Immature natural killer cell (primary cell): ENCODE measurements around the gene RAB40C. TPM values are rescaled to one million over a fixed set of nuclear protein-coding genes. Genes with fewer than 3 reads are reported as not detected.

ENCODE experiments used
- DNase-seq, 3 donors: peaks; one replicate each; pipeline ENCODE4 v3.0.0; 2022; ENCODE audit warnings: mixed read lengths in 1 of 3
- H3K27ac Mint-ChIP-seq, 6 donors: one replicate each; pipeline ENCODE4 v1.8.0; 2020; ENCODE audit warnings: mixed read lengths in 6 of 6, mild to moderate bottlenecking in 5 of 6, inconsistent platforms in 4 of 6, moderate library complexity in 3 of 6
- H3K27me3 Mint-ChIP-seq, 3 donors: one replicate each; pipeline ENCODE4 v1.8.0; 2020 to 2021; ENCODE audit warnings: low read depth in 3 of 3, mild to moderate bottlenecking in 3 of 3, mixed read lengths in 3 of 3, moderate library complexity in 3 of 3, inconsistent platforms in 1 of 3
- H3K36me3 Mint-ChIP-seq, 3 donors: one replicate each; pipeline ENCODE4 v1.8.0; 2020; ENCODE audit warnings: mixed read lengths in 3 of 3, inconsistent platforms in 2 of 3, mild to moderate bottlenecking in 2 of 3
- H3K4me1 Mint-ChIP-seq, 2 donors: one replicate each; pipeline ENCODE4 v1.8.0; 2020; ENCODE audit warnings: inconsistent platforms in 2 of 2, mild to moderate bottlenecking in 2 of 2, mixed read lengths in 2 of 2, moderate library complexity in 1 of 2
- H3K4me3 Mint-ChIP-seq, 5 donors: one replicate each; pipeline ENCODE4 v1.8.0; 2020; ENCODE audit warnings: mild to moderate bottlenecking in 5 of 5, mixed read lengths in 5 of 5, inconsistent platforms in 3 of 5, moderate library complexity in 3 of 5
- H3K9me3 Mint-ChIP-seq, 6 donors: one replicate each; pipeline ENCODE4 v1.8.0; 2020; ENCODE audit warnings: mild to moderate bottlenecking in 6 of 6, mixed read lengths in 6 of 6, inconsistent platforms in 4 of 6, moderate library complexity in 3 of 6
- polyA plus RNA-seq, 3 donors: library from polyadenylated mRNA; unstranded; fragments of 300-500 nt; fragmentation: Illumina TruSeq; gene quantifications; one replicate each; pipeline ENCODE4 v1.2.3, GENCODE V29; 2021

RAB40C gene
- polyA plus RNA-seq, 3 donors from 2014 or later = 4.6 to 17.5 (median 5.8) TPM

DNA sequence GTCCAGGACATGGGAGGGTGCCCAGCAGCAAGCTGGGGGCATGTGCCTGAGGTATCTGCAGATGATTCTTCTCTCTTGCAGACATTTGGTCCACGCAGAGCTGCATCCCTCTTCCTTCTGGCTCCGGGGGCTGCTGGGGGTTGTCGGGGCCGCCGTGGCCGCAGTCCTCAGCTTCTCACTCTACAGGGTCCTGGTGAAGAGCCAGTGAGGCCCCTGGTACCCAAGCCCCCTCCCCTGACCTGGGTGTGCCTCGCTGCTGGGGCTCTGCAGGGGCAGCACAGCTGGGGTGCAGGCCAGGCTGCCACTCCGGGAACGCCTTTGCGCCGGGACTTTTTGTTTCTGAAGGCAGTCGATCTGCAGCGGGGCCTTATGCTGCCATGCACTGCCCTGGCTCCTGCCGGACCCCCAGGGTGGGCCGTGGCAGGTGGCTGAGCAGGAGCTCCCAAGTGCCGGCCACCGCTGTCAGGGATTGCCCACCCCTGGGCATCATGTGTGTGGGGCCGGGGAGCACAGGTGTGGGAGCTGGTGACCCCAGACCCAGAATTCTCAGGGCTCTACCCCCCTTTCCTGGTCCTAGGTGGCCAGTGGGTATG lies 83.6 kb downstream of the RAB40C start:
- DNase-seq = no peak
- Mint-ChIP-seq H3K9me3 (no peaks in the 10 kb centered on the region), H3K27me3 (peaks cover 0 to 6% (median 3%) of the 10 kb centered on the region in 3 donors), H3K4me3 (no peak overlapping the region), H3K27ac (no peak overlapping the region), H3K36me3 (no peaks in the 10 kb centered on the region), H3K4me1 (peaks cover 0 to 10% of the 10 kb centered on the region in 2 donors)

DNA sequence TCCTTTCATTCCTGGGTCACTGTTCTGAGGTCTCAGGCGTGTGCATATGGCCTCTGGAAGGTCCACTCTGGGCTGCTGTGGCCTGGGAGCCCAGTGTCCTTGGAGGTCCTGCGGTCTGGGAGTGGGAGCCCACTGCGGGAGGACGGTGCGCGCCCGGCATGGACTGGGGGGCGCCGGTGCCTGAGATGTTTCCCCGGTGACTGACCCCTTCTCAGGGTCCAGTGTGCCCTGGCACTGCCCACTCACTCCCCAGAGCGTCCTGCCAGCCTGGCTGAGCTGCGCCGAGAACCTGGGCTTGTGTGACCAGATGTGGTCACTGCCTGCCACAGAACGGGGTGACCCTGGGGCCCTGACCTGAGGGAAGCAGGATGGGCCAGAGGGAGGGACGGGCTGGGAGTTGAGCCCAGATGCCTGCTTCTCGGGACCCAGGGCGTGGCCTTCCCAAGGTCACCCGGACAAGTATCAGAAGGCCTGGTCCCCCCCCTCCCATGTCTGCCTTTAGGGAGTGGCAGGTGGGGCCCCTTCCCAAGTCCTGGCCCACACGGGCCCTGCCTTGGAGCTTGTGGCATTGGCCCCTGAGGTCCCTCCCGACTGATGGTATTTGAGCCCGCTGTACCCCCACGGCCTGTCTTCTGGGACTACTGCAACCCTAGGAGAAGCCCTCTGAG lies 84.5 kb downstream of the RAB40C start:
- peaks cover 0 to 12% of the 10 kb centered on the region in 2 donors for H3K4me1 Mint-ChIP-seq
- peaks cover 0 to 8% (median 5%) of the 10 kb centered on the region in 3 donors for H3K27me3 Mint-ChIP-seq
- no peak for DNase-seq
- H3K36me3 Mint-ChIP-seq = no peaks in the 10 kb centered on the region
- H3K9me3 Mint-ChIP-seq = no peaks in the 10 kb centered on the region
- no peak overlapping the region for H3K4me3 Mint-ChIP-seq
- H3K27ac Mint-ChIP-seq = no peak overlapping the region

DNA sequence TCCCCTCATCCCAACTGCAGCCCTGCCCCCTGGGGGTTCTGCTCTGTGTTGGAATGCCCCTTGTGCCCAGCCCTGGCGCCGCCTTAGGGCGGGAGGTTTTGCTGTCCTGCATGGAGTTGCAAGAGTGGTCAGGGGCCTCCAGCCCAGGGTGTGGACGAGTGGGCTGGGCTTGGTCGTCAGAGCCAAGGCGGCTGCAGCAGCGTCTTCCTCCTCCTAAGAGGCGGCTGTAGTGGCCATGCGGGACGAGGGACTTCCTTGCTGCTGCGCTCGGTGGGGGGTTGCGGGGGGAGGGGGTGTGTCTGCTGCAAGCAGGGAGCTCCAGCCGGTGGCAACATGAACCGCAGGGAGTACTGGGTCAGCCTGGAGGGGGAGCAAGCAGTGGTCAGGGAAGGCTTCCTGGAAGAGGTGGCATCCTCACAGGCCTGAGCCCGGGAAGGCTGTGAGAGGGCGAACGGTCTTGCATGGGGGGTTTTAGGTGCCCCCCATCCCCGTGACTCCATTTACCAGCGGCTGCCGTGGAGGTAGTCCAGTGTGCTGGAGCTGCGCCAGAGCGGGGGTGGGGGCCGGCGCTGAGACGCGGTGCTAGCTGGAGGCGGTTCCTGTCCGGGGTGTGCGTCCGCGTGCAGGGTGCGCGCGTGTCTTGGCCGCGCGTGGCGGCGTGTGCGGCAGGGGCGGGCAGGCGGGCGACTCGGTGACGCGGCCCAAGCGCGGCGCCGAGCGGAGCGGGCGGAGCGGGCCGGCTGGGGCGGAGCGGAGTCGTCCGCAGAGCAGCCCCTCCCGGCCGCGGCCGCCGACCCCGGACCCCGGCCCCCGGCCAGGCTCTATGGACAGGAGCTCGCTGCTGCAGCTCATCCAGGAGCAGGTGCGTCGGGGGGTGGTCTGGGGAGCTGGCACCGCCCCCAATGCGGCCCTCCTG lies 85.4 kb downstream of the RAB40C start, which contains the start of gene RHBDL1:
TSS of gene RHBDL1 (plus strand) at position 704 of the 916 bp plus-strand sequence. CDS start at position 824, 120 bp downstream.
- Mint-ChIP-seq H3K4me3 (peak within 1 kb of the TSS in 4 of 5 donors; percentile 12 to 32 (median 16)), H3K9me3 (no peaks in the 10 kb centered on the region), H3K27me3 (peaks cover 0 to 8% (median 7%) of the 10 kb centered on the region in 3 donors), H3K4me1 (peaks cover 0 to 8% of the 10 kb centered on the region in 2 donors), H3K36me3 (no peaks in the 10 kb centered on the region), H3K27ac (no peak within 1 kb of the TSS)
- peak in 1 of 3 donors; percentile 24 for DNase-seq

DNA sequence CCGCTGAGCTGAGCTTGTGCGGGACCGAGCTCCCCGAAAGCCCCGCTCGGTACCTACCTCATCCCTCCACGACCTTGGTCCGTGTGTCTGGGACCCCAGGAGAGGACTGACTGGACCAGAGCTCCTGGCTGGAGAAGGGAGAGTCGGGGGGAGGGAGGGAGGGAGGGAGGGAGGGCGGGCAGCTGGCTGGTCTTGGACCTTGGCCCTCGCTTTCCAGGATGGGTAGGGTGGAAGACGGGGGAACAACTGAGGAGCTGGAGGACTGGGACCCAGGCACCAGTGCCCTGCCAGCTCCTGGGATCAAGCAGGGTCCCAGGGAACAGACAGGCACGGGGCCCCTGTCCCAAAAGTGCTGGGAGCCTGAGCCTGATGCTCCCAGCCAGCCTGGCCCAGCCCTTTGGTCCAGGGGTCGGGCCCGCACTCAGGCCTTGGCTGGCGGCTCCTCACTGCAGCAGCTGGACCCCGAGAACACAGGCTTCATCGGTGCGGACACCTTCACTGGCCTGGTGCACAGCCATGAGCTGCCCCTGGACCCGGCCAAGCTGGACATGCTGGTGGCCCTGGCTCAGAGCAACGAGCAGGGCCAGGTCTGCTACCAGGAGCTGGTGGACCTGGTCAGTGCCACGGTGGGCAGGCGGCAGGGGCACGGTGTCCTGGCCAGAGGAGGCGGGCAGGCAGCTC lies 86.2 kb downstream of the RAB40C start:
- peaks cover 3 to 10% of the 10 kb centered on the region in 2 donors for H3K4me1 Mint-ChIP-seq
- no peak for DNase-seq
- H3K36me3 Mint-ChIP-seq = no peaks in the 10 kb centered on the region
- no peak overlapping the region for H3K27ac Mint-ChIP-seq
- H3K27me3 Mint-ChIP-seq = peaks cover 0 to 8% (median 7%) of the 10 kb centered on the region in 3 donors
- H3K9me3 Mint-ChIP-seq = no peaks in the 10 kb centered on the region
- no peak overlapping the region for H3K4me3 Mint-ChIP-seq

DNA sequence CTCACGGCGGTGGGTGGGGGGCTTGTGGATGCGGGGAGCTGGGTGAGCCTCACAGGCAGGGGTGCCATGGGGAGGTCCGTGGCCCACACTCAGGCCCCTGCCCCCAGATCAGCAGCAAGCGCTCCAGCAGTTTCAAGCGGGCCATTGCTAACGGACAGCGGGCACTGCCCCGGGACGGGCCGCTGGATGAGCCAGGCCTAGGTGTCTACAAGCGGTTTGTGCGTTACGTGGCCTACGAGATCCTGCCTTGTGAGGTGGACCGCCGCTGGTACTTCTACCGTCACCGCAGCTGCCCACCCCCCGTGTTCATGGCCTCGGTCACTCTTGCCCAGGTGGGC lies 86.7 kb downstream of the RAB40C start:
- H3K27ac Mint-ChIP-seq = no peak overlapping the region

DNA sequence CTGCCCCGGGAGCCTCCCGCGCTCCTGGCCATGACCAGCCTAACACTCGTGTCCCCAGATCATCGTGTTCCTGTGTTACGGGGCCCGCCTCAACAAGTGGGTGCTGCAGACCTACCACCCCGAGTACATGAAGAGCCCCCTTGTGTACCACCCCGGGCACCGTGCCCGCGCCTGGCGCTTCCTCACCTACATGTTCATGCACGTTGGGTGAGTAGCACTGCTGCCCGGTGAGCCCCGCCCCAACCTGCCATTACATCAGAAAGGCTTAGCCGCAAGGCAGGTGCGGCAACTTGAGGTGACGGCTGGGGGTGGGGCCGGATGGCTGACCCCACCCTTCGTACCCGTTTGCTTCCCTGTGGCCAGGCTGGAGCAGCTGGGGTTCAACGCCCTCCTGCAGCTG lies 87.0 kb downstream of the RAB40C start:
- Mint-ChIP-seq H3K9me3 (no peaks in the 10 kb centered on the region), H3K27ac (no peak overlapping the region)

More for the DNA sequence above, 86.7 kb downstream of the RAB40C start:
- Mint-ChIP-seq H3K27me3 (peaks cover 0 to 8% (median 7%) of the 10 kb centered on the region in 3 donors), H3K4me1 (peaks cover 7 to 15% of the 10 kb centered on the region in 2 donors), H3K9me3 (no peaks in the 10 kb centered on the region), H3K36me3 (no peaks in the 10 kb centered on the region), H3K4me3 (no peak overlapping the region)
- no peak for DNase-seq

DNA sequence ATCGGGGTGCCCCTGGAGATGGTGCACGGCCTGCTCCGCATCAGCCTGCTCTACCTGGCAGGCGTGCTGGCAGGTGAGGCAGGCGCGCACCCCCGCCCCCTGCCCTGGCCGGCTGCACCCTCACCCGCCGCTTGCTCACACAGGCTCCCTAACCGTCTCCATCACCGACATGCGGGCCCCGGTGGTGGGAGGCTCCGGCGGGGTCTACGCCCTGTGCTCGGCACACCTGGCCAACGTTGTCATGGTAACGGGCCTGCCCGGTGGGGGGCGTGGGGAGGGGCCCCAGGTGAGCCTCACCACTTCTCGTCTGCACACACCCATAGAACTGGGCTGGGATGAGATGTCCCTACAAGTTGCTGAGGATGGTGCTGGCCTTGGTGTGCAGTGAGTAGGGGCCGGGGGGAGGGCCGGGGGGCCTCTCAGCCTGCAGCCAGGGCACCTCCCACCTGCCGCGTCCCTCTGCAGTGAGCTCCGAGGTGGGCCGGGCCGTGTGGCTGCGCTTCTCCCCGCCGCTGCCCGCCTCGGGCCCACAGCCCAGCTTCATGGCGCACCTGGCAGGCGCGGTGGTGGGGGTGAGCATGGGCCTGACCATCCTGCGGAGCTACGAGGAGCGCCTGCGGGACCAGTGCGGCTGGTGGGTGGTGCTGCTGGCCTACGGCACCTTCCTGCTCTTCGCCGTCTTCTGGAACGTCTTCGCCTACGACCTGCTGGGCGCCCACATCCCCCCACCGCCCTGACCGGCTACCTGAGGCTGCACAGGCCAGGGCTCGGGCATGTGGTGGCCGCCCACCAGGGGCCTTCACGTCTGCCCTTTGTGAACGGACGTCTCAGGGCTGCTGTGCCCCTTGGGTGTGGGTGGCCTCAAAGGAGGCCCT lies 87.7 kb downstream of the RAB40C start:
- H3K36me3 Mint-ChIP-seq = peaks cover 0 to 2% (median 0%) of the 10 kb centered on the region in 3 donors
- no peak overlapping the region for H3K4me3 Mint-ChIP-seq
- H3K4me1 Mint-ChIP-seq = peaks cover 11 to 22% of the 10 kb centered on the region in 2 donors
- DNase-seq = no peak
- H3K9me3 Mint-ChIP-seq = no peaks in the 10 kb centered on the region
- peaks cover 6 to 8% (median 7%) of the 10 kb centered on the region in 3 donors for H3K27me3 Mint-ChIP-seq
- H3K27ac Mint-ChIP-seq = no peak overlapping the region

More for the DNA sequence above, 87.0 kb downstream of the RAB40C start:
- no peak overlapping the region for H3K4me3 Mint-ChIP-seq
- H3K36me3 Mint-ChIP-seq = no peaks in the 10 kb centered on the region
- H3K4me1 Mint-ChIP-seq = peaks cover 11 to 19% of the 10 kb centered on the region in 2 donors
- DNase-seq = no peak
- H3K27me3 Mint-ChIP-seq = peaks cover 1 to 8% (median 7%) of the 10 kb centered on the region in 3 donors

DNA sequence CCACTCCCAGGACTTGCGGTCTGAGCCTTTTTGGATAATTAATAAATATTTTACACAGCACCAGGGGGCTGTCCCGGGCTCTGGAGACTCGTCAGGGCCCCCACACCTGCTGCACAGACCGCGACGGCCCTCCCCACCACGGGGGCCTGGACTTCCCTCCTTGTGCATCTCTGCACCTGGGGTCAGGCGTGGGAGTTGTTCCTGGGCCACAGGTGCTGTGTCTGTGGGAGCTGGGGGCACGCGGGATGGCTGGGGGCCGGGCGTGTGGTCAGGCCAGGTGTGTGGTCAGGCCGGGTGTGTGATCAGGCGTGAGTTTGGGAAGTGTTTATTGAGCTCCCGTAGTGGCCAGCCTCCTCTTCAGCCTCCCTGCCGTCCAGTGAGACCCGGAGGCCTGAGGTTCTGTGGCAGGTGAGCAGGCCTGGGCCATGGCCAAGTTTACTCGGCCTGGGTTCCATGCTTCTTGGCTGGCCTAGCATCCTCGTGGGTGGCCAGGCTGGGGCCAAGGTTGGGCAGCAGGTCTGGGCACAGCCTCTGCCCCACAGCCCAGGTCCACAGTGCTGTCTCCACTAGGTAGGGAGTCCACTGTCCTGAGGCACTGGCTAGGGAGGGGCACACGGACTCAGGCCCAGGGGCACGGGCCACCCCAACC lies 88.5 kb downstream of the RAB40C start:
- Mint-ChIP-seq H3K27ac (no peak overlapping the region), H3K4me1 (peaks cover 11 to 23% of the 10 kb centered on the region in 2 donors), H3K36me3 (peaks cover 0 to 2% (median 0%) of the 10 kb centered on the region in 3 donors), H3K27me3 (peaks cover 7 to 8% (median 7%) of the 10 kb centered on the region in 3 donors), H3K9me3 (no peaks in the 10 kb centered on the region), H3K4me3 (no peak overlapping the region)
- DNase-seq = no peak

Other genes starting within 250 kb of the RAB40C start
- 10 to 100 TPM in 1 of 3 donors, 1 to 10 TPM in 2; 1.9 to 12.5 (median 5.2) TPM for gene AXIN1, start 237.3 kb upstream of the RAB40C start, polyA plus RNA-seq
- gene MRPL28, start 219.5 kb upstream of the RAB40C start, polyA plus RNA-seq = 100 to 1,000 TPM in 2 of 3 donors, 10 to 100 TPM in 1; 98.6 to 139 (median 106) TPM
- 10 to 100 TPM; 16.0 to 35.9 (median 23.7) TPM for gene PGAP6, start 208.1 kb upstream of the RAB40C start, polyA plus RNA-seq
- gene NME4, start 192.9 kb upstream of the RAB40C start, polyA plus RNA-seq = 10 to 100 TPM; 30.4 to 53.7 (median 36.5) TPM
- gene DECR2, start 188.2 kb upstream of the RAB40C start, polyA plus RNA-seq = 10 to 100 TPM in 1 of 3 donors, 1 to 10 TPM in 2; 3.6 to 12.9 (median 5.4) TPM
- 1 to 10 TPM in 2 of 3 donors, under 1 TPM in 1; 0.04 to 3.7 (median 1.8) TPM for gene RAB11FIP3, start 164.4 kb upstream of the RAB40C start, polyA plus RNA-seq
- 10 to 100 TPM in 2 of 3 donors, 1 to 10 TPM in 1; 9.2 to 30.7 (median 10.1) TPM for gene CAPN15, start 62.4 kb upstream of the RAB40C start, polyA plus RNA-seq
- not detected for gene PRR35, start 29.7 kb upstream of the RAB40C start, polyA plus RNA-seq
- under 1 TPM in 2 of 3 donors, not detected in 1; 0.42 to 0.61 TPM for gene NHLRC4, start 23.1 kb upstream of the RAB40C start, polyA plus RNA-seq
- gene PIGQ, start 20.1 kb upstream of the RAB40C start, polyA plus RNA-seq = 10 to 100 TPM; 10.5 to 17.7 (median 12.6) TPM
- gene WFIKKN1, start 40.9 kb downstream of the RAB40C start, polyA plus RNA-seq = under 1 TPM in 2 of 3 donors, not detected in 1; 0.17 to 0.19 TPM
- gene METTL26, start 46.2 kb downstream of the RAB40C start, polyA plus RNA-seq = 100 to 1,000 TPM in 1 of 3 donors, 10 to 100 TPM in 2; 89.3 to 128 (median 93.9) TPM
- gene MCRIP2, start 51.8 kb downstream of the RAB40C start, polyA plus RNA-seq = 10 to 100 TPM; 16.8 to 36.3 (median 22.8) TPM
- 1 to 10 TPM in 2 of 3 donors, not detected in 1; 1.2 to 2.4 TPM for gene WDR90, start 59.3 kb downstream of the RAB40C start, polyA plus RNA-seq
- gene RHOT2, start 78.1 kb downstream of the RAB40C start, polyA plus RNA-seq = 10 to 100 TPM; 36.8 to 53.3 (median 43.0) TPM
- not detected for gene RHBDL1, start 85.6 kb downstream of the RAB40C start, polyA plus RNA-seq
- gene STUB1, start 90.3 kb downstream of the RAB40C start, polyA plus RNA-seq = 100 to 1,000 TPM; 183 to 225 (median 194) TPM
- 10 to 100 TPM; 38.3 to 63.5 (median 47.4) TPM for gene JMJD8, start 94.3 kb downstream of the RAB40C start, polyA plus RNA-seq
- gene WDR24, start 100.3 kb downstream of the RAB40C start, polyA plus RNA-seq = 10 to 100 TPM in 1 of 3 donors, 1 to 10 TPM in 2; 4.9 to 15.1 (median 5.2) TPM
- under 1 TPM in 1 of 3 donors, not detected in 2; 0.20 TPM for gene FBXL16, start 115.7 kb downstream of the RAB40C start, polyA plus RNA-seq
- 10 to 100 TPM; 29.6 to 61.7 (median 45.4) TPM for gene METRN, start 125.1 kb downstream of the RAB40C start, polyA plus RNA-seq
- gene ANTKMT, start 131.1 kb downstream of the RAB40C start, polyA plus RNA-seq = 100 to 1,000 TPM in 1 of 3 donors, 10 to 100 TPM in 2; 71.7 to 110 (median 94.1) TPM
- 1 to 10 TPM in 2 of 3 donors, under 1 TPM in 1; 0.34 to 1.7 (median 1.4) TPM for gene CCDC78, start 136.4 kb downstream of the RAB40C start, polyA plus RNA-seq
- gene HAGHL, start 137.0 kb downstream of the RAB40C start, polyA plus RNA-seq = 10 to 100 TPM in 1 of 3 donors, 1 to 10 TPM in 2; 6.4 to 12.0 (median 9.1) TPM
- 10 to 100 TPM in 2 of 3 donors, 1 to 10 TPM in 1; 4.6 to 25.5 (median 17.5) TPM for gene CIAO3, start 150.9 kb downstream of the RAB40C start, polyA plus RNA-seq
- gene MSLN, start 170.7 kb downstream of the RAB40C start, polyA plus RNA-seq = not detected
- 10 to 100 TPM; 23.9 to 49.9 (median 27.7) TPM for gene RPUSD1, start 198.3 kb downstream of the RAB40C start, polyA plus RNA-seq
- gene CHTF18, start 198.6 kb downstream of the RAB40C start, polyA plus RNA-seq = 1 to 10 TPM in 2 of 3 donors, not detected in 1; 6.3 to 9.2 TPM
- not detected for gene GNG13, start 210.7 kb downstream of the RAB40C start, polyA plus RNA-seq